Nephron progenitor cell (in vitro differentiated cells): ENCODE measurements around the gene CDH15.
"Not testable (repeated sequence)": the region's sequence is repeated elsewhere in the genome, so short reads cannot be mapped to it uniquely, and the experiment has no call there.

ENCODE experiments used
- DNase-seq: peaks from one replicate; pipeline ENCODE4 v3.0.0; 2021
- H3K27ac Mint-ChIP-seq: 2 replicates; pipeline ENCODE4 v1.8.0; 2021; ENCODE audit warnings: mild to moderate bottlenecking, moderate library complexity, mixed read lengths
- H3K27me3 Mint-ChIP-seq: 2 replicates; pipeline ENCODE4 v1.8.0; 2021; ENCODE audit warnings: mild to moderate bottlenecking, low read depth, mixed read lengths; ENCODE audit not compliant: poor library complexity
- H3K36me3 Mint-ChIP-seq: 2 replicates; pipeline ENCODE4 v1.8.0; 2021; ENCODE audit warnings: low read depth, mixed read lengths
- H3K4me1 Mint-ChIP-seq: 2 replicates; pipeline ENCODE4 v1.8.0; 2021; ENCODE audit warnings: mixed read lengths
- H3K4me3 Mint-ChIP-seq: 2 replicates; pipeline ENCODE4 v1.8.0; 2021; ENCODE audit warnings: mild to moderate bottlenecking, moderate library complexity, mixed read lengths
- H3K9me3 Mint-ChIP-seq: 2 replicates; pipeline ENCODE4 v1.8.0; 2021; ENCODE audit warnings: mild to moderate bottlenecking, moderate library complexity, mixed read lengths
- TF ChIP-seq, protein P1 (sequence below): fragments of 200-600 bp; sonication (generic); IDR thresholded peaks from 2 replicates; pipeline ENCODE4 v1.5.0; 2021; ENCODE audit warnings: antibody characterized with exemption

Gene CDH15

DNA sequence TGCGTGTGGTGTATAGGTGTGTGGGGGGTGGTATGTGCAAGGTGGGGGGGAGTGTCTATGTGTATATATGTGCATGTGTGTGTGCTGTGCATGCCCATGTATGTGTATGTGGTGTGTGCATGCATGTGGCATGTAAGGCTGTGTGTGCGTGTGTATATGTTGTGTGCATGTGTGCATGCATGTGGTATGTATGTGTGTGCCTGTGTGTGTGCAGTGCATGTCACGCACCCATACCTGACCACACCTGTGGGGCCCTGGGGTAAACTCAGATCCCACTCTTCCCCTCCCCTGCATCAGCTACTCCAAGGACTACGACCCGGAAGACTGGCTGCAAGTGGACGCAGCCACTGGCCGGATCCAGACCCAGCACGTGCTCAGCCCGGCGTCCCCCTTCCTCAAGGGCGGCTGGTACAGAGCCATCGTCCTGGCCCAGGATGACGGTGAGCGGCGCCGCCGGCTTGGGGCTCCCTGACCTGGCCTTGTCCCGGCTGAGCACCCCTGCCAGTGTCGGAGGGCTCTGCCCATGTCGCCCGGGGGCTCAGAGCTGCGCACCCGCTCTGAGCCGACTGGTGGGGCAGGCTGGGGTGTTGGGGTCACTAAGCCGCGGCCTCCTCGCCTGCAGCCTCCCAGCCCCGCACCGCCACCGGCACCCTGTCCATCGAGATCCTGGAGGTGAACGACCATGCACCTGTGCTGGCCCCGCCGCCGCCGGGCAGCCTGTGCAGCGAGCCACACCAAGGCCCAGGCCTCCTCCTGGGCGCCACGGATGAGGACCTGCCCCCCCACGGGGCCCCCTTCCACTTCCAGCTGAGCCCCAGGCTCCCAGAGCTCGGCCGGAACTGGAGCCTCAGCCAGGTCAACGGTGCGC is 19.7 kb downstream of the CDH15 start:
- Mint-ChIP-seq H3K36me3 (no peaks in the 10 kb centered on the region), H3K27ac (no peak overlapping the region)

GRCh38 chr16:89191901-89192185 is 20.3 kb downstream of the CDH15 start:
- H3K9me3 Mint-ChIP-seq, result no peaks in the 10 kb centered on the region
- H3K4me3 Mint-ChIP-seq, result no peak overlapping the region
- H3K27ac Mint-ChIP-seq, result no peak overlapping the region
- H3K36me3 Mint-ChIP-seq, result no peaks in the 10 kb centered on the region
- peaks cover 46% of the 10 kb centered on the region for H3K27me3 Mint-ChIP-seq
- TF ChIP-seq, protein P1, sequence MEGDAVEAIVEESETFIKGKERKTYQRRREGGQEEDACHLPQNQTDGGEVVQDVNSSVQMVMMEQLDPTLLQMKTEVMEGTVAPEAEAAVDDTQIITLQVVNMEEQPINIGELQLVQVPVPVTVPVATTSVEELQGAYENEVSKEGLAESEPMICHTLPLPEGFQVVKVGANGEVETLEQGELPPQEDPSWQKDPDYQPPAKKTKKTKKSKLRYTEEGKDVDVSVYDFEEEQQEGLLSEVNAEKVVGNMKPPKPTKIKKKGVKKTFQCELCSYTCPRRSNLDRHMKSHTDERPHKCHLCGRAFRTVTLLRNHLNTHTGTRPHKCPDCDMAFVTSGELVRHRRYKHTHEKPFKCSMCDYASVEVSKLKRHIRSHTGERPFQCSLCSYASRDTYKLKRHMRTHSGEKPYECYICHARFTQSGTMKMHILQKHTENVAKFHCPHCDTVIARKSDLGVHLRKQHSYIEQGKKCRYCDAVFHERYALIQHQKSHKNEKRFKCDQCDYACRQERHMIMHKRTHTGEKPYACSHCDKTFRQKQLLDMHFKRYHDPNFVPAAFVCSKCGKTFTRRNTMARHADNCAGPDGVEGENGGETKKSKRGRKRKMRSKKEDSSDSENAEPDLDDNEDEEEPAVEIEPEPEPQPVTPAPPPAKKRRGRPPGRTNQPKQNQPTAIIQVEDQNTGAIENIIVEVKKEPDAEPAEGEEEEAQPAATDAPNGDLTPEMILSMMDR, result no peak
- no peak for DNase-seq
- no peaks in the 10 kb centered on the region for H3K4me1 Mint-ChIP-seq

More for the DNA sequence above, 19.7 kb downstream of the CDH15 start:
- no peaks in the 10 kb centered on the region for H3K4me1 Mint-ChIP-seq
- TF ChIP-seq, protein P1, result no peak
- H3K4me3 Mint-ChIP-seq, result no peak overlapping the region
- H3K27me3 Mint-ChIP-seq, result peaks cover 46% of the 10 kb centered on the region
- no peak for DNase-seq
- H3K9me3 Mint-ChIP-seq, result no peaks in the 10 kb centered on the region

- not testable (repeated sequence) for H3K9me3 Mint-ChIP-seq, H3K27ac Mint-ChIP-seq, H3K36me3 Mint-ChIP-seq, H3K4me1 Mint-ChIP-seq, H3K4me3 Mint-ChIP-seq
- peak; percentile 79 for DNase-seq
- peaks cover 48% of the 10 kb centered on the region for H3K27me3 Mint-ChIP-seq
Measured at GRCh38 chr16:89192186-89192955, 20.8 kb downstream of the CDH15 start.

DNA sequence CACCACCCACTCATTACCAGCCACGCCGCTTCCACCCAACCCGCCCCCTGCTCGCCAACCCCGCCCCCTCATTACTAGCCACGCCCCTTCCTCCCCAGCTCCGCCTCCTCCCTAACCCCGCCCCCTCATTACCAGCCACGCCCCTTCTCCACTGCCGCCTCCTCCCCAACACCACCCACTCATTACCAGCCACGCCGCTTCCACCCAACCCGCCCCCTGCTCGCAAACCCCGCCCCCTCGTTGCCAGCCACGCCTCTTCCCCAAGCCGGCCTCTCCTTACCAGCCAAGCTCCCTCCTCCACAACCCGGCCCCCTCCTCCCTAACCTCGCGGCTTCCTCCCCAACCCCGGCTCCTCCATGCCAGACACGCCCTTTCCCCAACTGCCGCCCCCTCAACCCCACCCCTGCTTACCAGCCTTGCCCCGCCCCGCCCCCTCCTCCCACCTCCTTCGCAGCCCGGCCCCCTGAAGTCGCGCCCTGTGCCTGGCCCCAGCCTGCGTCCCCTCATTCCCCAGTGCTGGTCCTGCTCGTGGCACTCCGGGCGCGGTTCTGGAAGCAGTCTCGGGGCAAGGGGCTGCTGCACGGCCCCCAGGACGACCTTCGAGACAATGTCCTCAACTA is 21.5 kb downstream of the CDH15 start:
- H3K9me3 Mint-ChIP-seq, result no peaks in the 10 kb centered on the region
- peak; percentile 82 for DNase-seq
- TF ChIP-seq, protein P1, result no peak

DNA sequence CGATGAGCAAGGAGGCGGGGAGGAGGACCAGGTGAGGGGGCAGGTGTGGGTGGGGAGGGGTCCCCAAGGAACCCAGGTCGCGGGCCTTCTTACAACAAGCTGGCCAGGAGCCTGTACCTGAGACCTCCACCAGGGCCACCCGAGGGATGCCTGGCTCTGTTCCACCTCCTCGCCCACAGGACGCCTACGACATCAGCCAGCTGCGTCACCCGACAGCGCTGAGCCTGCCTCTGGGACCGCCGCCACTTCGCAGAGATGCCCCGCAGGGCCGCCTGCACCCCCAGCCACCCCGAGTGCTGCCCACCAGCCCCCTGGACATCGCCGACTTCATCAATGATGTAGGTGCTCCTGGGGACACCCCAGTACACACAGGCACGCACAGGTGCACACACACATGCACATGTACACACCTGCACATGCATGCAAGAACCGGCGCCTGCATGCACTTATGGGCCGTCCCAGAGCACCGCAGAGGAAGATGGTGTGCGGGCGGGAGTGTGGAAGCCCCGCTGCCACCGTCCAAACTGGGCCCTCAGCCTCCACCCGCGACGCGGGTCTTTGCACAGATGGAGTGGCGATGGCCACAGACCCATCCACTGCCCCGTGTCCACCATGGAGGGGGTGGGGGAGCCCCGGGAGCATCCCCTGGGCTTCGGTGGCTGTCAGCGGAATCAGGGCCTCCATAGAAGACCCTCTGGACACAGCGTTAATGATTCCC is 22.2 kb downstream of the CDH15 start:
- Mint-ChIP-seq H3K36me3 (no peaks in the 10 kb centered on the region), H3K9me3 (no peaks in the 10 kb centered on the region), H3K4me1 (no peaks in the 10 kb centered on the region), H3K27me3 (peaks cover 50% of the 10 kb centered on the region), H3K27ac (no peak overlapping the region), H3K4me3 (no peak overlapping the region)
- no peak for DNase-seq
- TF ChIP-seq, protein P1, result no peak

More for the DNA sequence above, 21.5 kb downstream of the CDH15 start:
- Mint-ChIP-seq H3K4me1 (no peaks in the 10 kb centered on the region), H3K36me3 (no peaks in the 10 kb centered on the region), H3K27me3 (peaks cover 52% of the 10 kb centered on the region), H3K27ac (no peak overlapping the region), H3K4me3 (no peak overlapping the region)
